GM23338 (cell line): ENCODE measurements around the gene MLNR. TPM values are rescaled to one million over a fixed set of nuclear protein-coding genes. Genes with fewer than 3 reads are reported as not detected.

Experiments used
- ATAC-seq: fragments of 200-7000 bp; cut with Tn5 transposase; 3 replicates; pipeline ENCODE4 v1.9.1; 2020
- DNase-seq: peaks from one replicate; pipeline ENCODE4 v3.0.0-alpha.2; 2015; ENCODE audit warnings: low spot score
- H2AFZ ChIP-seq: fragments of 200-600 bp; sonication (generic); 2 replicates; pipeline ENCODE4 v1.8.0; 2016; ENCODE audit warnings: antibody characterized with exemption, mild to moderate bottlenecking, moderate library complexity
- H3F3A ChIP-seq: fragments of 200-600 bp; sonication (generic); replicated peaks from 2 replicates; pipeline ENCODE4 v1.8.0; 2017; ENCODE audit warnings: antibody characterized with exemption, mixed run types, low read depth
- H3K27ac ChIP-seq: fragments of 200-600 bp; sonication (generic); 2 replicates; pipeline ENCODE4 v1.6.1; 2016; ENCODE audit warnings: low read depth
- H3K27me3 ChIP-seq: fragments of 200-600 bp; sonication (generic); 2 replicates; pipeline ENCODE4 v1.8.0; 2016; ENCODE audit warnings: mild to moderate bottlenecking, mixed run types, moderate library complexity; ENCODE audit not compliant: insufficient read depth
- H3K36me3 ChIP-seq: fragments of 200-600 bp; sonication (generic); 2 replicates; pipeline ENCODE4 v1.8.0; 2016; ENCODE audit warnings: mild to moderate bottlenecking; ENCODE audit not compliant: insufficient read depth
- H3K4me1 ChIP-seq: fragments of 200-600 bp; sonication (generic); 2 replicates; pipeline ENCODE4 v1.8.0; 2016; ENCODE audit warnings: mild to moderate bottlenecking, moderate library complexity; ENCODE audit not compliant: insufficient read depth
- H3K4me2 ChIP-seq: fragments of 200-600 bp; sonication (generic); 2 replicates; pipeline ENCODE4 v1.7.1; 2017; ENCODE audit warnings: mixed run types
- H3K4me3 ChIP-seq: fragments of 200-600 bp; sonication (generic); 2 replicates; pipeline ENCODE4 v1.6.1; 2016; ENCODE audit warnings: mixed run types
- H3K79me2 ChIP-seq: fragments of 200-600 bp; sonication (generic); replicated peaks from 2 replicates; pipeline ENCODE4 v1.8.0; 2017; ENCODE audit warnings: mild to moderate bottlenecking; ENCODE audit not compliant: insufficient read depth
- H3K9me2 ChIP-seq: fragments of 200-600 bp; sonication (generic); 2 replicates; pipeline ENCODE4 v1.8.0; 2017; ENCODE audit not compliant: insufficient read depth
- H4K20me1 ChIP-seq: fragments of 200-600 bp; sonication (generic); replicated peaks from 2 replicates; pipeline ENCODE4 v1.8.0; 2017; ENCODE audit warnings: mild to moderate bottlenecking; ENCODE audit not compliant: insufficient read depth
- H3K27ac Mint-ChIP-seq: 2 replicates; pipeline ENCODE4 v1.8.0; 2020; ENCODE audit warnings: inconsistent platforms, mild to moderate bottlenecking, moderate library complexity, mixed read lengths
- H3K27me3 Mint-ChIP-seq: 3 replicates; pipeline ENCODE4 v1.8.0; 2022; ENCODE audit warnings: low read depth, mild to moderate bottlenecking, moderate library complexity, mixed read lengths, inconsistent platforms; ENCODE audit not compliant: insufficient read depth, poor library complexity
- H3K36me3 Mint-ChIP-seq: 3 replicates; pipeline ENCODE4 v1.8.0; 2021; ENCODE audit warnings: low read depth, mild to moderate bottlenecking, inconsistent platforms, moderate library complexity, mixed read lengths
- H3K4me1 Mint-ChIP-seq: 3 replicates; pipeline ENCODE4 v1.8.0; 2020; ENCODE audit warnings: mild to moderate bottlenecking, inconsistent platforms, mixed read lengths
- H3K4me3 Mint-ChIP-seq: 3 replicates; pipeline ENCODE4 v1.8.0; 2021; ENCODE audit warnings: moderate library complexity, mild to moderate bottlenecking, inconsistent platforms, mixed read lengths
- H3K9me3 Mint-ChIP-seq: 3 replicates; pipeline ENCODE4 v1.8.0; 2020; ENCODE audit warnings: moderate library complexity, mild to moderate bottlenecking, inconsistent platforms, mixed read lengths
- CREB1 ChIP-seq: fragments of 250-450 bp; sonication (Bioruptor Pico); IDR thresholded peaks from 2 replicates; pipeline ENCODE4 v1.5.0; 2020; ENCODE audit warnings: low read depth, mild to moderate bottlenecking, moderate library complexity
- EZH2 ChIP-seq: fragments of 200-600 bp; sonication (generic); IDR thresholded peaks from one replicate; pipeline ENCODE4 v1.8.0; 2017; ENCODE audit warnings: antibody characterized with exemption, mild to moderate bottlenecking, low read depth; ENCODE audit not compliant: unreplicated experiment
- EZH2phosphoT487 ChIP-seq: fragments of 200-600 bp; sonication (generic); IDR thresholded peaks from one replicate; pipeline ENCODE4 v1.8.1; 2018; ENCODE audit warnings: antibody characterized with exemption; ENCODE audit not compliant: unreplicated experiment
- JUNB ChIP-seq: IDR thresholded peaks from one replicate; pipeline ENCODE4 v1.6.1; 2016; ENCODE audit warnings: antibody characterized with exemption; ENCODE audit not compliant: unreplicated experiment
- NANOG ChIP-seq: IDR thresholded peaks from 2 replicates; pipeline ENCODE4 v1.6.1; 2016; ENCODE audit warnings: antibody characterized with exemption, borderline replicate concordance
- REST ChIP-seq: IDR thresholded peaks from one replicate; pipeline ENCODE4 v1.6.1; 2018; ENCODE audit warnings: antibody characterized with exemption; ENCODE audit not compliant: unreplicated experiment
- ZNF114 ChIP-seq: fragments of 250-450 bp; sonication (Bioruptor Pico); IDR thresholded peaks from 2 replicates; pipeline ENCODE4 v1.5.0; 2020; ENCODE audit warnings: mild to moderate bottlenecking, moderate library complexity
- polyA plus RNA-seq: library from polyadenylated mRNA; unstranded; fragments of >200 nt; fragmentation: Nextera tagmentation; extraction: Ambion mirVana; gene quantifications from 2 replicates; pipeline ENCODE4 v1.2.1, GENCODE V29; 2016
- total RNA-seq: library from RNA; depleted of rRNA; stranded (reverse); fragments of >200 nt; shearing (Covaris generic); gene quantifications from 2 replicates; pipeline ENCODE4 v1.2.3, GENCODE V29; 2014

MLNR gene
- total and polyA plus RNA-seq, 2 experiments from 2014 or later, result 0.17 TPM; not detected in 1

- Mint-ChIP-seq H3K27ac (no peak overlapping the region), H3K4me3 (peak overlapping the region; percentile 67), H3K27me3 (peaks cover 72% of the 10 kb centered on the region), H3K9me3 (peaks cover 9% of the 10 kb centered on the region; the same call in 2 of the 3 replicates), H3K36me3 (no peaks in the 10 kb centered on the region; the same call in 2 of the 3 replicates), H3K4me1 (peaks cover 26% of the 10 kb centered on the region)
- H3K4me3 ChIP-seq, result peak overlapping the region; percentile 57
- H3K79me2 ChIP-seq, result no peaks in the 10 kb centered on the region
- ATAC-seq (peak; percentile 18), DNase-seq (peak; percentile 57)
- no peak overlapping the region for H3K27ac ChIP-seq
- H3K4me2 ChIP-seq, result peak overlapping the region; percentile 88
- no peaks in the 10 kb centered on the region for H3K36me3 ChIP-seq
- H3K27me3 ChIP-seq, result peaks cover 91% of the 10 kb centered on the region
- no peaks in the 10 kb centered on the region for H3K9me2 ChIP-seq
- peaks cover 7% of the 10 kb centered on the region for H3F3A ChIP-seq
- H2AFZ ChIP-seq, result peak overlapping the region; percentile 93
- no peaks in the 10 kb centered on the region for H4K20me1 ChIP-seq
- H3K4me1 ChIP-seq, result peaks cover 6% of the 10 kb centered on the region; the same call in 1 of the 2 replicates
- TF ChIP-seq EZH2 (peak; percentile 61), CREB1 (CRISPR knock-in tag) (no peak)
Measured at GRCh38 chr13:49220856-49221589, 885 bp downstream of the MLNR start.

GRCh38 chr13:49221590-49221965, 1.4 kb downstream of the MLNR start:
- Histone ChIP-seq H3K4me3 (peak overlapping the region; percentile 57), H3K36me3 (no peaks in the 10 kb centered on the region), H3K27me3 (peaks cover 85% of the 10 kb centered on the region), H3K4me1 (peaks cover 6% of the 10 kb centered on the region; the same call in 1 of the 2 replicates), H2AFZ (peak overlapping the region; percentile 93), H3K9me2 (no peaks in the 10 kb centered on the region), H3K4me2 (peak overlapping the region; percentile 88), H4K20me1 (no peaks in the 10 kb centered on the region), H3K79me2 (no peaks in the 10 kb centered on the region), H3F3A (peaks cover 7% of the 10 kb centered on the region), H3K27ac (no peak overlapping the region)
- Mint-ChIP-seq H3K27ac (no peak overlapping the region), H3K4me1 (peaks cover 26% of the 10 kb centered on the region), H3K27me3 (peaks cover 67% of the 10 kb centered on the region), H3K4me3 (peak overlapping the region; percentile 67; the same call in 2 of the 3 replicates), H3K36me3 (no peaks in the 10 kb centered on the region; the same call in 2 of the 3 replicates), H3K9me3 (peaks cover 9% of the 10 kb centered on the region; the same call in 2 of the 3 replicates)
- ATAC-seq (no peak), DNase-seq (no peak)
- TF ChIP-seq JUNB, result no peak
- no peak for TF ChIP-seq EZH2phosphoT487
- peak; percentile 49 for TF ChIP-seq EZH2

- Mint-ChIP-seq H3K9me3 (no peaks in the 10 kb centered on the region; the same call in 2 of the 3 replicates), H3K4me3 (no peak overlapping the region), H3K27ac (no peak overlapping the region), H3K36me3 (no peaks in the 10 kb centered on the region; the same call in 2 of the 3 replicates), H3K27me3 (peaks cover 33% of the 10 kb centered on the region), H3K4me1 (peaks cover 9% of the 10 kb centered on the region)
- Histone ChIP-seq H3K27ac (no peak overlapping the region), H4K20me1 (no peaks in the 10 kb centered on the region), H3K4me1 (peaks cover 6% of the 10 kb centered on the region; the same call in 1 of the 2 replicates), H3K4me2 (no peak overlapping the region), H3K79me2 (no peaks in the 10 kb centered on the region), H2AFZ (no peak overlapping the region), H3K36me3 (no peaks in the 10 kb centered on the region), H3K27me3 (peaks cover 47% of the 10 kb centered on the region), H3K4me3 (no peak overlapping the region), H3K9me2 (no peaks in the 10 kb centered on the region), H3F3A (peaks cover 5% of the 10 kb centered on the region; the same call in 1 of the 2 replicates)
- ATAC-seq (no peak), DNase-seq (no peak)
- TF ChIP-seq NANOG (no peak), ZNF114 (no peak), EZH2 (no peak), EZH2phosphoT487 (no peak), REST (no peak)
Measured at GRCh38 chr13:49225223-49226042, 5.3 kb downstream of the MLNR start.
